H9 (cell line): ENCODE measurements around the gene TAAR2. TPM values are rescaled to one million over a fixed set of nuclear protein-coding genes. Genes with fewer than 3 reads are reported as not detected.

Source experiments
- DNase-seq: peaks from one replicate; pipeline ENCODE4 v3.0.0-alpha.2; 2017
- H2AFZ ChIP-seq: one replicate; pipeline ENCODE4 v1.6.1; 2013; ENCODE audit warnings: mild to moderate bottlenecking, low read length, control low read depth, moderate library complexity
- H2AK5ac ChIP-seq: 2 replicates; pipeline ENCODE4 v1.6.1; 2013; ENCODE audit warnings: low read length, control low read depth, mixed read lengths; ENCODE audit not compliant: insufficient read length
- H2BK120ac ChIP-seq: one replicate; pipeline ENCODE4 v1.6.1; 2013; ENCODE audit warnings: low read depth, mild to moderate bottlenecking, low read length, control low read depth, inconsistent platforms; ENCODE audit not compliant: poor library complexity, severe bottlenecking
- H2BK12ac ChIP-seq: 2 replicates; pipeline ENCODE4 v1.6.1; 2013; ENCODE audit warnings: low read length, control low read depth, mixed read lengths, low read depth; ENCODE audit not compliant: insufficient read length
- H2BK15ac ChIP-seq: 2 replicates; pipeline ENCODE4 v1.6.1; 2013; ENCODE audit warnings: low read depth, low read length, control low read depth
- H2BK20ac ChIP-seq: one replicate; pipeline ENCODE4 v1.6.1; 2013; ENCODE audit warnings: low read depth, mild to moderate bottlenecking, low read length, control low read depth, inconsistent platforms; ENCODE audit not compliant: poor library complexity, severe bottlenecking
- H2BK5ac ChIP-seq: 2 replicates; pipeline ENCODE4 v1.6.1; 2013; ENCODE audit warnings: low read length, control low read depth, mixed read lengths; ENCODE audit not compliant: insufficient read length
- H3K14ac ChIP-seq: 2 replicates; pipeline ENCODE4 v1.6.1; 2013; ENCODE audit warnings: low read length, control low read depth; ENCODE audit not compliant: insufficient read depth
- H3K18ac ChIP-seq: 2 replicates; pipeline ENCODE4 v1.6.1; 2013; ENCODE audit warnings: low read depth, mild to moderate bottlenecking, mixed read lengths, low read length, control low read depth; ENCODE audit not compliant: insufficient read length
- H3K23ac ChIP-seq: 2 replicates; pipeline ENCODE4 v1.6.1; 2013; ENCODE audit warnings: low read length, control low read depth, mixed read lengths, low read depth; ENCODE audit not compliant: insufficient read length
- H3K23me2 ChIP-seq: 2 replicates; pipeline ENCODE4 v1.6.1; 2013; ENCODE audit warnings: low read depth, mild to moderate bottlenecking, mixed read lengths, low read length, control low read depth; ENCODE audit not compliant: insufficient read length, poor library complexity, severe bottlenecking
- H3K27ac ChIP-seq: 2 replicates; pipeline ENCODE4 v1.5.1; 2013; ENCODE audit warnings: low read length, control low read depth, mixed read lengths, low read depth; ENCODE audit not compliant: insufficient read length
- H3K27me3 ChIP-seq: 2 replicates; pipeline ENCODE4 v1.6.1; 2013; ENCODE audit warnings: low read length, control low read depth, inconsistent platforms; ENCODE audit not compliant: insufficient read depth
- H3K4ac ChIP-seq: 2 replicates; pipeline ENCODE4 v1.6.1; 2013; ENCODE audit warnings: low read depth, mild to moderate bottlenecking, control low read depth, inconsistent platforms, low read length, moderate library complexity
- H3K4me1 ChIP-seq: 2 replicates; pipeline ENCODE4 v1.6.1; 2013; ENCODE audit warnings: low read length, control low read depth, inconsistent platforms; ENCODE audit not compliant: insufficient read depth
- H3K4me2 ChIP-seq: 2 replicates; pipeline ENCODE4 v1.6.1; 2013; ENCODE audit warnings: low read length, control low read depth, mixed read lengths; ENCODE audit not compliant: insufficient read length, insufficient read depth
- H3K56ac ChIP-seq: 2 replicates; pipeline ENCODE4 v1.6.1; 2013; ENCODE audit warnings: low read depth, mild to moderate bottlenecking, mixed read lengths, low read length, control low read depth; ENCODE audit not compliant: insufficient read length
- H3K79me1 ChIP-seq: 2 replicates; pipeline ENCODE4 v1.6.1; 2013; ENCODE audit warnings: low read depth, mild to moderate bottlenecking, moderate library complexity, low read length, control low read depth, inconsistent platforms; ENCODE audit not compliant: insufficient read depth, poor library complexity, severe bottlenecking
- H3K79me2 ChIP-seq: 2 replicates; pipeline ENCODE4 v1.6.1; 2013; ENCODE audit warnings: low read length, control low read depth, inconsistent platforms; ENCODE audit not compliant: insufficient read depth
- H3K9ac ChIP-seq: 2 replicates; pipeline ENCODE4 v1.6.1; 2013; ENCODE audit warnings: low read length, control low read depth, mixed read lengths; ENCODE audit not compliant: insufficient read length; ENCODE audit errors: extremely low read depth
- H3K9me3 ChIP-seq: one replicate; pipeline ENCODE4 v1.6.1; 2013; ENCODE audit warnings: low read depth, low read length, inconsistent platforms; ENCODE audit not compliant: control insufficient read depth
- H3T11ph ChIP-seq: one replicate; pipeline ENCODE4 v1.6.1; 2013; ENCODE audit warnings: mild to moderate bottlenecking, low read length, control low read depth, inconsistent platforms
- H4K20me1 ChIP-seq: one replicate; pipeline ENCODE4 v1.6.1; 2013; ENCODE audit not compliant: control insufficient read depth, insufficient read length, insufficient read depth
- H4K5ac ChIP-seq: 2 replicates; pipeline ENCODE4 v1.6.1; 2013; ENCODE audit warnings: low read depth, mild to moderate bottlenecking, mixed read lengths, low read length, control low read depth; ENCODE audit not compliant: insufficient read length
- H4K8ac ChIP-seq: replicated peaks from 2 replicates; pipeline ENCODE4 v1.6.1; 2013; ENCODE audit warnings: low read length, control low read depth, mixed read lengths, low read depth; ENCODE audit not compliant: insufficient read length
- H4K91ac ChIP-seq: 2 replicates; pipeline ENCODE4 v1.6.1; 2013; ENCODE audit warnings: low read depth, mild to moderate bottlenecking, moderate library complexity, mixed read lengths, low read length, control low read depth; ENCODE audit not compliant: insufficient read length
- H3K27ac Mint-ChIP-seq, 3 experiments: 2 replicates in 2 of 3; 3 replicates in 1 of 3; pipeline ENCODE4 v1.8.0; 2020 to 2021; ENCODE audit warnings: mixed read lengths in 3 of 3, mild to moderate bottlenecking in 1 of 3, moderate library complexity in 1 of 3
- H3K27me3 Mint-ChIP-seq: 2 replicates; pipeline ENCODE4 v1.8.0; 2021; ENCODE audit warnings: low read depth, mild to moderate bottlenecking, moderate library complexity, mixed read lengths
- H3K36me3 Mint-ChIP-seq, 3 experiments: 2 replicates in 2 of 3; 3 replicates in 1 of 3; pipeline ENCODE4 v1.8.0; 2020 to 2021; ENCODE audit warnings: low read depth in 3 of 3, mixed read lengths in 3 of 3; ENCODE audit not compliant: insufficient read depth in 1 of 3
- H3K4me1 Mint-ChIP-seq, 2 experiments: 2 replicates each; pipeline ENCODE4 v1.8.0; 2020; ENCODE audit warnings: mixed read lengths in 2 of 2
- H3K4me3 Mint-ChIP-seq, 2 experiments: 2 replicates in 1 of 2; 3 replicates in 1 of 2; pipeline ENCODE4 v1.8.0; 2020 to 2021; ENCODE audit warnings: mild to moderate bottlenecking in 2 of 2, mixed read lengths in 2 of 2, moderate library complexity in 1 of 2
- H3K9me3 Mint-ChIP-seq, 2 experiments: 2 replicates in 1 of 2; 3 replicates in 1 of 2; pipeline ENCODE4 v1.8.0; 2020; ENCODE audit warnings: mild to moderate bottlenecking in 2 of 2, mixed read lengths in 2 of 2, moderate library complexity in 1 of 2
- WGBS: extraction: QIAGEN DNeasy Blood & Tissue Kit; methylation state at CpG from one replicate; pipeline ENCODE4 v1.1.7; 2013; ENCODE audit warnings: missing lambda C conversion rate, low lambda C conversion rate, mixed read lengths; ENCODE audit not compliant: insufficient read length; ENCODE audit errors: extremely low coverage; 5-methylcytosine and 5-hydroxymethylcytosine counted together
- total RNA-seq: library from RNA; stranded (reverse); gene quantifications from 2 replicates; pipeline ENCODE4 v1.2.1, GENCODE V29; 2021
- TF ChIP-seq, protein P1 (sequence below): fragments of 200-600 bp; sonication (generic); conservative IDR thresholded peaks from 3 replicates; pipeline ENCODE4 v1.8.0; 2021; ENCODE audit warnings: antibody characterized with exemption, mild to moderate bottlenecking

TAAR2 gene
- total RNA-seq, 1 experiment from 2014 or later, result not detected

DNA sequence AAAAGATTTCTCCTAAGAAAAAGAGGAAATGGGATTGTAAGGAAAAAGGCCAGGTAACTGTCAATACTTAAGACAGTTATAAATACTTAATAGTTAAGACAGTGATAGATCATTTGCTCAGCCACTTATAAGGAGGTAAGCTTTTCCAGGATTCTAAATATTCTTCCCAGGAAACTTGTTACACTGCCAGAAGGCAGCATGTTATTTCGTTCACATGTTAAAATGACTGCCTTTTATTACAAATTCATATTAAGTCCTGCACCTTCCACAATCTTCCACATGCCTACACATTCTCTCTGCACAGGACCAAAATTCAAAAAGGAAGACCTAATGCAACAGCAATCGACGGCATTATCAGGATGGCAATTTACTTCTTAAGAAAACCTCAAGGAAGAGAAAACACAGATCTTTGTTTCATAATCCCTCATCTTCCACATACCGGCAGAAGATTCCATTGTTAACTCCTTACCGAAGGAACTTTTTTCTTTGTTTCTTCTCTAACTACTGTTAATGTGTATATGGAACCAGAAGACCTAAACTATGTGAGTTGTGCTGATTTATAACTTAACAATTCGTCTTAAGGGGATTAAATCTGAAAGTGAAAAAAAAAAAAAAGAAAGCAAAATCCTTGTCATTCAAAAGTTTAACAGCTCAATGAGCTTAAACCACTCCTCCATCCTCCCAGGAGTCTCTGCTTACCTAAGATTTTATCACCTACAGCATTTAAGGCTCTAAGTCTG is 799 bp downstream of the TAAR2 start:
- H3K27ac Mint-ChIP-seq, result peak overlapping the region in 1 of 3 experiments; percentile 27; a peak in 1 of 7 replicates
- H3K4me1 Mint-ChIP-seq, result peaks cover 7 to 9% of the 10 kb centered on the region in 2 experiments
- Histone ChIP-seq H3K9ac (no peak overlapping the region), H3K4me1 (no peaks in the 10 kb centered on the region), H3K27ac (no peak overlapping the region), H2BK5ac (no peak overlapping the region), H4K8ac (no peak overlapping the region), H4K91ac (no peak overlapping the region), H3K4ac (no peak overlapping the region), H3K27me3 (no peaks in the 10 kb centered on the region), H3K14ac (no peak overlapping the region), H2AFZ (peak overlapping the region; percentile 56), H2BK15ac (no peak overlapping the region), H3K18ac (no peak overlapping the region), H2AK5ac (no peak overlapping the region), H2BK120ac (no peak overlapping the region), H4K20me1 (no peaks in the 10 kb centered on the region), H3K4me2 (no peak overlapping the region), H3K56ac (no peak overlapping the region), H4K5ac (no peak overlapping the region), H2BK12ac (no peak overlapping the region), H3K23me2 (no peaks in the 10 kb centered on the region), H3K23ac (no peak overlapping the region), H3K79me1 (no peaks in the 10 kb centered on the region), H3K79me2 (no peaks in the 10 kb centered on the region), H3K9me3 (no peaks in the 10 kb centered on the region), H2BK20ac (no peak overlapping the region), H3T11ph (no peak overlapping the region)
- TF ChIP-seq, protein P1, sequence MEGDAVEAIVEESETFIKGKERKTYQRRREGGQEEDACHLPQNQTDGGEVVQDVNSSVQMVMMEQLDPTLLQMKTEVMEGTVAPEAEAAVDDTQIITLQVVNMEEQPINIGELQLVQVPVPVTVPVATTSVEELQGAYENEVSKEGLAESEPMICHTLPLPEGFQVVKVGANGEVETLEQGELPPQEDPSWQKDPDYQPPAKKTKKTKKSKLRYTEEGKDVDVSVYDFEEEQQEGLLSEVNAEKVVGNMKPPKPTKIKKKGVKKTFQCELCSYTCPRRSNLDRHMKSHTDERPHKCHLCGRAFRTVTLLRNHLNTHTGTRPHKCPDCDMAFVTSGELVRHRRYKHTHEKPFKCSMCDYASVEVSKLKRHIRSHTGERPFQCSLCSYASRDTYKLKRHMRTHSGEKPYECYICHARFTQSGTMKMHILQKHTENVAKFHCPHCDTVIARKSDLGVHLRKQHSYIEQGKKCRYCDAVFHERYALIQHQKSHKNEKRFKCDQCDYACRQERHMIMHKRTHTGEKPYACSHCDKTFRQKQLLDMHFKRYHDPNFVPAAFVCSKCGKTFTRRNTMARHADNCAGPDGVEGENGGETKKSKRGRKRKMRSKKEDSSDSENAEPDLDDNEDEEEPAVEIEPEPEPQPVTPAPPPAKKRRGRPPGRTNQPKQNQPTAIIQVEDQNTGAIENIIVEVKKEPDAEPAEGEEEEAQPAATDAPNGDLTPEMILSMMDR, result no peak
- no peak overlapping the region for H3K4me3 Mint-ChIP-seq
- no CpG with 5 or more reads among the region's 6 CpGs for WGBS
- H3K36me3 Mint-ChIP-seq, result no peaks in the 10 kb centered on the region; a peak in 1 of 7 replicates
- H3K9me3 Mint-ChIP-seq, result peaks cover 0 to 6% of the 10 kb centered on the region in 2 experiments; a peak in 3 of 5 replicates
- no peak for DNase-seq
- no peaks in the 10 kb centered on the region; the same call in 1 of the 2 replicates for H3K27me3 Mint-ChIP-seq
